Stimulated activated CD4-positive, alpha-beta T cell treated with anti-CD3 and anti-CD28 coated beads, Interleukin-1b, Interleukin-23, amount 100 ng/mL, for 4 hours (primary cell): ENCODE results near the gene ATP6AP1.

Experiments used
- DNase-seq, 2 donors: peaks; one replicate each; pipeline ENCODE4 v3.0.0-alpha.2; 2020; ENCODE audit warnings: low read depth in 2 of 2

ATP6AP1 gene

GRCh38 chrX:154430479-154430878 is 2.0 kb downstream of the ATP6AP1 start:
- no peak for DNase-seq

GRCh38 chrX:154430916-154431315 is 2.4 kb downstream of the ATP6AP1 start:
- DNase-seq, result no peak

- DNase-seq, result no peak
Observed at GRCh38 chrX:154431341-154431740, 2.9 kb downstream of the ATP6AP1 start.

- DNase-seq, result no peak
Observed at GRCh38 chrX:154432210-154432609, 3.7 kb downstream of the ATP6AP1 start.

- DNase-seq, result no peak
Observed at GRCh38 chrX:154433605-154434004, 5.1 kb downstream of the ATP6AP1 start.

GRCh38 chrX:154434394-154435168 is 6.1 kb downstream of the ATP6AP1 start:
- no peak for DNase-seq

- no peak for DNase-seq
Observed at GRCh38 chrX:154435171-154435733, 6.8 kb downstream of the ATP6AP1 start.

GRCh38 chrX:154436374-154436982 is 8.0 kb downstream of the ATP6AP1 start:
- DNase-seq, result peak; percentile 37 to 42

GRCh38 chrX:154436983-154437752 is 8.7 kb downstream of the ATP6AP1 start, which contains the start of gene GDI1:
GDI1 (plus strand) TSS chrX:154437154; CDS start chrX:154437255, 101 bp downstream.
- peak; percentile 27 to 40 for DNase-seq

GRCh38 chrX:154437971-154438893 is 9.8 kb downstream of the ATP6AP1 start:
- DNase-seq, result no peak

- no peak for DNase-seq
Observed at GRCh38 chrX:154439841-154440240, 11.4 kb downstream of the ATP6AP1 start.

GRCh38 chrX:154440623-154441357 is 12.3 kb downstream of the ATP6AP1 start:
- no peak for DNase-seq

GRCh38 chrX:154441564-154441963 is 13.1 kb downstream of the ATP6AP1 start:
- DNase-seq, result no peak

- DNase-seq, result no peak
Observed at GRCh38 chrX:154441984-154442707, 13.7 kb downstream of the ATP6AP1 start.

GRCh38 chrX:154443479-154443910 is 15.0 kb downstream of the ATP6AP1 start:
- DNase-seq, result no peak

- peak; percentile 37 to 73 for DNase-seq
Observed at GRCh38 chrX:154443992-154444754, 15.7 kb downstream of the ATP6AP1 start, which contains the start of gene FAM50A. FAM50A (plus strand) TSS chrX:154444141; CDS start chrX:154444236, 95 bp downstream.

- no peak for DNase-seq
Observed at GRCh38 chrX:154444755-154445246, 16.3 kb downstream of the ATP6AP1 start.

GRCh38 chrX:154445776-154446175 is 17.3 kb downstream of the ATP6AP1 start:
- no peak for DNase-seq

GRCh38 chrX:154446430-154446829 is 18.0 kb downstream of the ATP6AP1 start:
- DNase-seq, result no peak
